Non-pigmented ciliary epithelial cell (primary cell): ENCODE data around the gene CAMKV.
A peak's percentile ranks its signal among the peaks of the same experiment; 100 is the strongest.

ENCODE experiments used
- DNase-seq: peaks from one replicate; pipeline ENCODE4 v3.0.0-alpha.2; 2010; ENCODE audit warnings: low read depth

Gene CAMKV

DNA sequence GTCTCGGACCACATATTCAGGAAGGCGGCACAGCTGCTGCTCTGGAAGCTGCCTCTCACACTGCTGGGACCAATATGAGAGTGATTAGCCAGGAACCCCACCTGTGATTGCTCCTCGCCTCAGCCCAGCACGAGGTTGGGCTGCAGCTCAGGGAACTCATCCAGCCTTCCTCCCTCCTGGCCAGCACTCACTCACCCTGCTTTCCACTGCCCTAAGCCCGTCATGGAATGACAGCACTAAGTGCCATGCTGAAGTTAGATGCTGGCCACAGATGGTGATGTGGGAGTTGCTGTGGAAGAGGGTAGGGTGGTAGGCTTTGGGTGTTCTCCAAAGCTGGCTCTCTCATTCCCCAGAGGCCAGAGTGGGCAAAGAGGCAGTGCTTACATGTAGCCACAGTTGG lies 26.6 kb upstream of the CAMKV start:
- DNase-seq = no peak

GRCh38 chr3:49895791-49896190 lies 26.1 kb upstream of the CAMKV start:
- no peak for DNase-seq

GRCh38 chr3:49889296-49889695 lies 19.6 kb upstream of the CAMKV start:
- no peak for DNase-seq

GRCh38 chr3:49886922-49887265 lies 17.2 kb upstream of the CAMKV start:
- DNase-seq = no peak

DNA sequence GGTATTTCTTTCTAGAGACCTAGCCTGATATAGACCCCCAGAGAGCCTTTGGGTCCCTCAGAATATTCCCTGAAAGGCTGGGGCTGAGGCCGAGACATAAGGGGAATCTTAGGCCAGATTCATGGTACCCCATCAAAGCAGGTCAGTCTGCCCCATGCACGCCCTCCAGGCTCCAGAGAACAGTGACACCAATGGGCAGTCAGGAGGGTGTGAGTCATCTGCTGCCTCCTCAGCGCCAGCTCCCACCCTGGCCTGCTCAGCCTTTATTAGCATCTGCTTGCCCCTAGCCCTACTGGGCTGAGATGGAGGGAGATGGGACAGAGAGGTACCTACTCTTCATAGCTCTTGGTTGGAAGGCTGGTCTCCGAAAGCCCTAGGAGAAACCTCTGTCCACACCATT lies 14.3 kb upstream of the CAMKV start:
- no peak for DNase-seq

DNA sequence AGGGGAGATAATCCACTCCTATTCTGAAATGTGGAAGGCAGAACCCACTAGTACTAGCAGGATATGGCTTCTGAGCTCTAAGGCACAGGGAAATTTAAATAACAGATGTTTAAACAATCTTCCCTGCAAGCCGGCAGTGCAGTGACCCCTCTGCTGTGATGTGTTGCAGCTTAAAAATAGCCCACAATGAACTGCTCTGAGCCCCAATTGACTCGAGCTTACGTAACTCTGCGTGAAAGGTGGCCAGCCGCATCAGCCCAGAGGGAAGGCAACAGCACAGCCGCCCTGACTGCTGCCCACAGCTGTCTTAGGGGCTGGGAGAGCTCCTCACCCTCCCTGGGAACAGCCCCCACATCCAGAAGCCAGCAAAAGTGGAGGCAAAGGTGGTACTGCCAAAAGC lies 12.5 kb upstream of the CAMKV start:
- no peak for DNase-seq

DNA sequence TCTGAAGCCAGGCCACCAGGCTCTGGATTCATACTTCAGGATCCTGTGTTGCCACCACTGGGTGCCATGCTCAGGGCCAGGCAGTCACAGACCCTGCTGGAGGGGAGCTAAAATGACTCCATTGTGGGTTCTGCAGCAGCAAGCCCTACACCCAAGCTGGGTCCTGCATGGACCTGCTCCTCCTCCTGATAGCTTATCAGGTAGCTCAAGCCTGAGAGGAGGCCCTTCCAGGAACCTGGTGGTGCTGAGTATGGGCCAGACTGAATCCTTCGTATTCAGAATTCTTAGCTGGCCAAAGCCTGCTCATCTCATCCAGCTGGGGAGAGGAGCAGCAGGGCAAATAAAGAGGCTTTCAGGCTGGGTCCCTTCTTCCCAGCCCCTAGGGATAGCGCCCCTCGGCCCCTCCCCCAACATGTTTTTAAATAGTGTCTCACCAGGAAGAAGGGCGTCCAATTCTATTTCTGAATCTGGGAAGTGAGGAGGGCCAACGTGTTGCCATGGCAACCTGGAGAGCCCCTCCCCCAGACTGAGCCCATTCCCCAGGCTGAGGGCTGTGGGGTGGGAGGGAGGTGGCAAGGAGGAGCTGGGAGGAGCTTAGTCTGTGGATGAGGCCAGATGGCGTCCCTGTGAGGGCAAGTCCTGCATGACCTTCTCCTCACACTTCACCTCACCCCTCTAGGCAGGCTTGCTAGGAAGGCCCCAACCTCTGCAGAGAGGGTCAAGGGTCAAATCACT lies 11.0 kb upstream of the CAMKV start:
- DNase-seq = no peak

GRCh38 chr3:49879721-49880120 lies 10.0 kb upstream of the CAMKV start:
- no peak for DNase-seq

- DNase-seq = no peak
Observed at GRCh38 chr3:49878686-49879085, 9.0 kb upstream of the CAMKV start.

GRCh38 chr3:49877716-49878115 lies 8.0 kb upstream of the CAMKV start:
- DNase-seq = no peak

DNA sequence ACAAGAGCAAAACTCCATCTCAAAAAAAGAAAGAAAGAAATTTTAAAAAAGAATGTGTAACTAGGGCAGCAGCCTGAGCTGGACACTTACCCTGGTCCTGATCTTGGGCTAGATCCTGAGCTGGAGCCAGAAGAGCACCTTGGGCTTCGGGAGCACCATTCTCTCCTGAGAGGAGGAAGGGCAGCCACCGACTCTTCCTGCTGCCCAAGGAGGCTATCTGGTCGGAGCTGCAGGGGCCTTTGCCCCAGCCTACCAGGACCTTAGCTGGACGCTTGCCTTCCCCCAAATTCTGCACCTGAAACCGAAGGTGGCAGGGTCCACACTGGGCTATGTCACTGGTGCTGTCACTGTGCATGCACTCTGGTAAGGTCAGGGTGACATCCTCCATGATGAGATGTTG lies 6.9 kb upstream of the CAMKV start:
- no peak for DNase-seq

DNA sequence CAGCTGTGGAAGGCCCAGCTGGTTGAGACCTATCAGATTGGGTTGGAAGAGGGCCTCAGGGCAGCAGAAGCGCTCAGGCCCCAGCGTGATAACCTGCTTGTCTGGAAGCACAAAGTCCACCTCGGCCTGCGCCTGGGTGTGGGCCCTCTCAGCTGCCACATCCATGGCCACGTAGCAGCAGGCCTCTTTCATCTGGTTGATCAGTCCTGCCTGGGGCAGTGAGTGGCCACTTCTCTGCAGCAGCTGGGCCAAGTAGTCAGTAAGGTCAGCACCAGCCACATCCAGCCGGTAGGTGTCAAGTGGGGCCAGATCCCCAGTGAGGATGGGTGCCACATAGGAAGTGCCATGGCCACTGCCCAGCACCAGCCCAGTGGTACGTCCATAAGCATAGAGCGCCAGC lies 3.9 kb upstream of the CAMKV start:
- DNase-seq = no peak

- no peak for DNase-seq
Observed at GRCh38 chr3:49872801-49873281, 3.1 kb upstream of the CAMKV start.

GRCh38 chr3:49871531-49872153 lies 1.9 kb upstream of the CAMKV start:
- DNase-seq = no peak

DNA sequence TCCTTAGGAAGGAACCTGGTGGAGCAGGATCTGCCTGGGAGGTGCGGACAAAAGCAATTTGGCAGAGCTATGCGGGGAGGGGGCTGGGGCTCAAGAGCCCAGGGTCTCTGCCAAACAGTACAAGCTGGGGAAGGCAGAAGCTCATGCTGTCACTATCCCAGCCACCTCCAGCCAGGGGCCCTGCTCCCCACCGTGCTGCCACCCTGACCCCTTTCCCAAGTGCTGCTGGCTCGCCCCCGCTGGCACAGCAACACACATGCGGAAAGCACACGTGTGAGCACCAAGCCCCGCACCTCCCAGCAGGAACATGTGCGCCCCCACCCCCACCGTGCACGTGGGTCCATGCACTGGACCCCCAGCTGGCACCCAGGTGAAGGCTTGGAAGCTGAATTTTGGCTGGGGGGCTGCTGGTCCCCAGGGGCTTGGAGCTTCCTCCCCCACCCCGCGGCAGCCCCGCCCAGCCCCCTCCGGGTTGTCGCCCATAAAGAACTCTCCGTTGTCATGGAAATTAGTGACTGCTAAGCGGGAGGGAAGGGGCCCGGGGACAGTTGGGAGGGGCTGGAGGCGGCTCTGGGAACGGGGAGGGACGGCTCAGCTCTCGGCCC lies 742 bp downstream of the CAMKV start:
- no peak for DNase-seq

DNA sequence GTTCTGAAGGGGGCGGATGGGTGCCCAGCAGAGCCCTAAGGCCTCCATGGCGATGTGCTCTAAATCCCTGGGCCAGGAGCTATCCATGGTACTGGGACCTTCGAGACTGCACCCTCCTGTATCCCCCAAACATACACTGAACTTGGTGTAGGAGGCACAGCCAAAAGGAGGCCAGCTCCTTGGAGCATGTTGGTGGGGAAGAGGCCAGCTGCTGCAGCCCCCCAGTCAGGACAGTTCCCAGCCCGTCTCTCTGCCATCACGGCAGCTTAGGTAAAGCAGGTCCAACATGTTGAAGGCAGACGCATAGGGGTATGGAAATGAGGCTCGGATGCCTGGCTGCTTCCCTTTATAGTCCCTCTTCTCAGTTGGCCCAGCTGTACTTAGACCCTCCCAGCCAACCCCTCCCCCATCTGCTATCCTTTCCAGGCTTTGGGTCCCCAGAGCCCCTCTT lies 1.8 kb downstream of the CAMKV start:
- no peak for DNase-seq

DNA sequence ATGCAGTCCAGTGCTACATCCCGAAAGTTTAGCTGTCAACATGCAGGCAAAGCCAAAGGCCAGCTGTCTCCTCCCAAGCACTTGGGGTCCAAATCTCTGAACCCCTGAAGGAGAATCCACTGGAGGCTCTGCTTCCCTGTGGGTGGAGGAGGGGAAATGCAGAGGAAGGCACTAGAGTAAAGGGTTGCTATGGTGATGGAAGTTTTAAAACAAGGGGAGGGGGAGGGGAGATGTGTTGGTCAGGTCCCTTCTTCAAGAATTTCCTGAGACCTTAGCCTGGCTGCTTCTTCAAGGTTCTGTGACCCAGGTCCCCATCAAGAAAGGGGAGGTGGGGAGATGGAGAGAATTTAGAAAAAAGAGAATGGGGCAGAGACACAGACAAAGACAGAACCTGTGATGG lies 2.3 kb downstream of the CAMKV start:
- no peak for DNase-seq

- DNase-seq = no peak
Observed at GRCh38 chr3:49865198-49865784, 4.4 kb downstream of the CAMKV start.

DNA sequence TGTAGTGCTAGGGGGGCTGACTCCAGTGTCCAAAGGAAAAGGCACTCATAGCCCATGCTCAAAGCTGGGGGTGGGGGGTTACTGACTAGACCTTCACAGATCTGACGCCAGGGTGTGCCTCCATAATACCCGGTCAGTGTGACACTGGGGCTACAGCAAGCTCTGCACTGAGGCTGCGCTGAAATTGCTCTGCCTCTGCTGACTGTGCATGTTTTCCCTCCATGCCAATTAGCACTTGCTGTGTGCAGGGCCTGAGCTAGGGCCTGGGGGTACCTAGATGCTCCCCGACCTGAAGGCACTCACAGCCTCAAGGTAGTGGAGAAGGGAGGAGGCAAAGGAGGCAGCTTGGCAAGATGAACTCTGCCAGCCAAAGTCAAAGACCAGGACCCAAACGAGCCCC lies 5.2 kb downstream of the CAMKV start:
- no peak for DNase-seq

DNA sequence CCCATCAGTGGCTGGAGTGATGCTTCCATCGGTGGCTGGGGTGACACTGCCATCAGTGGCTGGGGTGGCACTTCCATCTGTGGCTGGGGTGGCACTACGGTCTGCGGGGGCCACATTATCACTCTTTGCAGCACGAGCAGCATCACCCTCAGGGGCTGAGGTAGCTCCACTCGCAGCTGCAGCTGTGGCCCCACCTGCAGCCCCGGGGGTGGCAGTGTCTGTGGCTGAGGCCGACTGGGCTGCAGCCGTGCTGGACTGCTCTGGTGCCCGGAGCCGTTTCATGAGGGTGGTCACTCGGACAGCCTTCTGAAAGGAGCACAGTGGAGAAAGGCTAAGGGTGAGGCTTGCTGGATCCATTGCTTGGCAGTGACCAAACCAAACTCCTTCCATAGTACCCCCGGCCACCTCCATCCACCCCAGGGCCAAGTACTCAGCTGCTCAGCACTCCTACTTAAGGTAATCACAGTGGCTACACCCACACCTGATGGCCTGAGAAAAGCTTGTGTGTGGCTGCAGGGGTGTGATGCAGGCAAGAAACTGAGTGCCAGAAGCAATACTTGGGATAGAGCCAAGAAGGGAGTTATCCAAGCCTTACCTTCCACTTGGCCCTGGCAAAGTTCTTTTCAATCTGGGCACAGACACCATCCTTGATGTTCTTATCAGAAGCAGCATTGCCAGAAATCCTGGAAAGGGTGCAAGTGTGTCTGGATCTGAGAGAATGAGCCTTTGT lies 10.0 kb downstream of the CAMKV start:
- no peak for DNase-seq

GRCh38 chr3:49856181-49857005 lies 13.3 kb downstream of the CAMKV start, which contains the start of gene TRAIP:
Gene TRAIP (minus strand): TSS chr3:49856564. CDS start chr3:49856453, 111 bp downstream.
- DNase-seq = peak; percentile 67
